Activated CD4-positive, alpha-beta T cell treated with anti-CD3 and anti-CD28 coated beads for 4 hours (primary cell): ENCODE measurements around the gene RXFP4.
A peak's percentile ranks its signal among the peaks of the same experiment; 100 is the strongest.
"Not testable (repeated sequence)": the region's sequence is repeated elsewhere in the genome, so short reads cannot be mapped to it uniquely, and the experiment has no call there.

Source experiments
- DNase-seq, 2 donors: peaks; one replicate each; pipeline ENCODE4 v3.0.0-alpha.2; 2020

Gene RXFP4

GRCh38 chr1:155979597-155980343, 38.3 kb downstream of the RXFP4 start:
- DNase-seq: no peak

- DNase-seq: peak; percentile 40 to 45
Measured at GRCh38 chr1:155981266-155982088, 40.0 kb downstream of the RXFP4 start.

GRCh38 chr1:155982106-155982505, 40.7 kb downstream of the RXFP4 start:
- DNase-seq: no peak

- no peak for DNase-seq
Measured at GRCh38 chr1:155983191-155984024, 42.0 kb downstream of the RXFP4 start.

GRCh38 chr1:155984341-155984740, 42.9 kb downstream of the RXFP4 start:
- DNase-seq: no peak

GRCh38 chr1:155984903-155985645, 43.6 kb downstream of the RXFP4 start:
- not testable (repeated sequence) for DNase-seq

GRCh38 chr1:155989242-155990004, 48.0 kb downstream of the RXFP4 start:
- peak; percentile 72 to 79 for DNase-seq

GRCh38 chr1:155990005-155990739, 48.7 kb downstream of the RXFP4 start:
- DNase-seq: no peak
